Aorta (tissue), 5 donors: ENCODE data around the gene RPS6KA5. TPM values are rescaled to one million over a fixed set of nuclear protein-coding genes. Genes with fewer than 3 reads are reported as not detected.
"Not testable (repeated sequence)": the region's sequence is repeated elsewhere in the genome, so short reads cannot be mapped to it uniquely, and the experiment has no call there.

Experiments
- ATAC-seq: fragments of 200-7000 bp; cut with Tn5 transposase; one replicate; pipeline ENCODE4 v1.9.1; 2022; ENCODE audit warnings: moderate library complexity; ENCODE audit not compliant: low FRiP score
- DNase-seq, 2 donors: peaks; one replicate each; pipeline ENCODE4 v3.0.0-alpha.2; 2020
- H3K27ac ChIP-seq, 2 donors: one replicate each; pipeline ENCODE4 v1.5.1; 2013; ENCODE audit warnings: low read length in 2 of 2, mild to moderate bottlenecking in 2 of 2, moderate library complexity in 2 of 2, control low read depth in 1 of 2, inconsistent platforms in 1 of 2, low read depth in 1 of 2
- H3K27me3 ChIP-seq, 2 donors: one replicate each; pipeline ENCODE4 v1.6.1; 2013; ENCODE audit warnings: control low read depth in 1 of 2, low read length in 1 of 2, mild to moderate bottlenecking in 1 of 2, moderate library complexity in 1 of 2; ENCODE audit not compliant: insufficient read depth in 2 of 2, control insufficient read depth in 1 of 2
- H3K36me3 ChIP-seq, 2 donors: one replicate each; pipeline ENCODE4 v1.6.1; 2013; ENCODE audit warnings: control low read depth in 1 of 2, low read length in 1 of 2, mild to moderate bottlenecking in 1 of 2; ENCODE audit not compliant: insufficient read depth in 2 of 2, control insufficient read depth in 1 of 2
- H3K4me1 ChIP-seq, 2 donors: one replicate each; pipeline ENCODE4 v1.6.1; 2013; ENCODE audit warnings: low read length in 2 of 2, control low read depth in 1 of 2, mild to moderate bottlenecking in 1 of 2, moderate library complexity in 1 of 2; ENCODE audit not compliant: insufficient read depth in 2 of 2, control insufficient read depth in 1 of 2
- H3K4me3 ChIP-seq, 2 donors: one replicate each; pipeline ENCODE4 v1.5.1; 2013; ENCODE audit warnings: low read length in 2 of 2, control low read depth in 1 of 2, mild to moderate bottlenecking in 1 of 2
- H3K9me3 ChIP-seq: one replicate; pipeline ENCODE4 v1.6.1; 2013; ENCODE audit warnings: mild to moderate bottlenecking, low read length; ENCODE audit not compliant: control insufficient read depth
- WGBS, 2 donors: extraction: QIAGEN DNeasy Blood & Tissue Kit; methylation state at CpG; one replicate each; pipeline ENCODE4 v1.1.7; 2013; 5-methylcytosine and 5-hydroxymethylcytosine counted together
- intact Hi-C, 2 donors: fragments of 100-400 bp; cut with DNase I; formaldehyde crosslinking; loops; one replicate each; pipeline versions ENCODE4 v1.14.2 to v1.15.0; 2022
- polyA plus RNA-seq, 2 donors: library from polyadenylated mRNA; stranded (reverse); fragments of 200-250 nt; gene quantifications; one replicate each; pipeline ENCODE4 v1.2.3, GENCODE V29; 2013
- total RNA-seq, 2 donors: library from RNA; stranded (reverse); fragmentation: NEBNext Ultra II Directional; extraction: Animal tissue kit (Norgen Biotek cat#: 25700); gene quantifications; one replicate each; pipeline ENCODE4 v1.2.1, GENCODE V29; 2021
- donor health status: healthy with polysubstance abuse.
- donor health status: Bipolar disorder and iron deficiency.
- donor health status: DM: no; HTN: no; CAD: no.
- donor health status: DM: no; HTN: no; CAD: no.
- donor health status: DM: yes; HTN: yes; CAD: no.

RPS6KA5 gene
- total and polyA plus RNA-seq, 4 donors: 1.4 to 10.0 (median 3.0) TPM

GRCh38 chr14:91041450-91041849 lies 19.0 kb downstream of the RPS6KA5 start:
- no peaks in the 10 kb centered on the region for H3K9me3 ChIP-seq
- DNase-seq (no peak), ATAC-seq (no peak)
- H3K4me1 ChIP-seq: no peaks in the 10 kb centered on the region
- no peak overlapping the region for H3K4me3 ChIP-seq
- no peak overlapping the region for H3K27ac ChIP-seq
- no peaks in the 10 kb centered on the region for H3K36me3 ChIP-seq
- intact Hi-C loops: no loop called here
- 39 to 45% methylated on average over 2 of the region's 2 CpGs for WGBS, 2 donors
- H3K27me3 ChIP-seq: no peaks in the 10 kb centered on the region

- no peak overlapping the region for H3K4me3 ChIP-seq
- ATAC-seq: no peak
- H3K4me1 ChIP-seq: no peaks in the 10 kb centered on the region
- WGBS, 2 donors: 91 to 99% methylated on average over 1 of the region's 1 CpG
- no peaks in the 10 kb centered on the region for H3K36me3 ChIP-seq
- H3K27me3 ChIP-seq: no peaks in the 10 kb centered on the region
- H3K9me3 ChIP-seq: no peaks in the 10 kb centered on the region
- no peak overlapping the region for H3K27ac ChIP-seq
- no peak for DNase-seq
- intact Hi-C loops: no loop called here
Observed at GRCh38 chr14:91040545-91040944, 19.9 kb downstream of the RPS6KA5 start.

- H3K9me3 ChIP-seq: no peaks in the 10 kb centered on the region
- no peak overlapping the region for H3K27ac ChIP-seq
- no peaks in the 10 kb centered on the region for H3K4me1 ChIP-seq
- H3K4me3 ChIP-seq: no peak overlapping the region
- H3K27me3 ChIP-seq: no peaks in the 10 kb centered on the region
- no peaks in the 10 kb centered on the region for H3K36me3 ChIP-seq
- 71 to 83% methylated on average over 1 of the region's 1 CpG for WGBS, 2 donors
- no peak for DNase-seq
- no peak for ATAC-seq
- intact Hi-C loops: no loop called here
Observed at GRCh38 chr14:91038439-91038838, 22.0 kb downstream of the RPS6KA5 start.

GRCh38 chr14:91036741-91037469 lies 23.5 kb downstream of the RPS6KA5 start:
- H3K4me1 ChIP-seq: no peaks in the 10 kb centered on the region
- DNase-seq (no peak), ATAC-seq (no peak)
- H3K9me3 ChIP-seq: no peaks in the 10 kb centered on the region
- no peak overlapping the region for H3K27ac ChIP-seq
- H3K4me3 ChIP-seq: no peak overlapping the region
- H3K36me3 ChIP-seq: no peaks in the 10 kb centered on the region
- intact Hi-C loops: no loop called here
- WGBS, 2 donors: 97 to 98% methylated on average over 2 of the region's 2 CpGs
- H3K27me3 ChIP-seq: no peaks in the 10 kb centered on the region

GRCh38 chr14:91035855-91036254 lies 24.6 kb downstream of the RPS6KA5 start:
- Histone ChIP-seq H3K36me3 (no peaks in the 10 kb centered on the region), H3K27me3 (no peaks in the 10 kb centered on the region), H3K4me1 (no peaks in the 10 kb centered on the region), H3K4me3 (no peak overlapping the region), H3K27ac (no peak overlapping the region), H3K9me3 (no peaks in the 10 kb centered on the region)
- no peak for DNase-seq
- intact Hi-C loops: no loop called here
- no peak for ATAC-seq
- WGBS, 2 donors: 63 to 78% methylated on average over 1 of the region's 1 CpG

- ATAC-seq, intact Hi-C loops, DNase-seq, H3K4me1 ChIP-seq, H3K36me3 ChIP-seq, H3K9me3 ChIP-seq, H3K4me3 ChIP-seq, H3K27me3 ChIP-seq, H3K27ac ChIP-seq: not testable (repeated sequence)
- 72 to 73% methylated on average over 10 of the region's 10 CpGs for WGBS, 2 donors
Observed at GRCh38 chr14:91034379-91034778, 26.1 kb downstream of the RPS6KA5 start.

- intact Hi-C loops: no loop called here
- no peaks in the 10 kb centered on the region for H3K36me3 ChIP-seq
- H3K27me3 ChIP-seq: no peaks in the 10 kb centered on the region
- H3K4me3 ChIP-seq: no peak overlapping the region
- H3K4me1 ChIP-seq: no peaks in the 10 kb centered on the region
- DNase-seq (no peak), ATAC-seq (no peak)
- no peaks in the 10 kb centered on the region for H3K9me3 ChIP-seq
- no peak overlapping the region for H3K27ac ChIP-seq
- 92 to 94% methylated on average over 3 of the region's 3 CpGs for WGBS, 2 donors
Observed at GRCh38 chr14:91032248-91032647, 28.2 kb downstream of the RPS6KA5 start.

GRCh38 chr14:91031666-91032065 lies 28.8 kb downstream of the RPS6KA5 start:
- ATAC-seq (no peak), DNase-seq (no peak)
- Histone ChIP-seq H3K27ac (no peak overlapping the region), H3K9me3 (no peaks in the 10 kb centered on the region), H3K4me3 (no peak overlapping the region), H3K27me3 (no peaks in the 10 kb centered on the region), H3K4me1 (no peaks in the 10 kb centered on the region), H3K36me3 (no peaks in the 10 kb centered on the region)
- intact Hi-C loops: no loop called here
- 94% methylated on average over 4 of the region's 4 CpGs for WGBS, 2 donors

GRCh38 chr14:91029456-91030217 lies 30.8 kb downstream of the RPS6KA5 start:
- DNase-seq (no peak), ATAC-seq (no peak)
- H3K9me3 ChIP-seq: no peaks in the 10 kb centered on the region
- H3K36me3 ChIP-seq: no peaks in the 10 kb centered on the region
- H3K4me3 ChIP-seq: no peak overlapping the region
- intact Hi-C loops: no loop called here
- WGBS, 2 donors: 89 to 93% methylated on average over 1 of the region's 1 CpG
- no peaks in the 10 kb centered on the region for H3K27me3 ChIP-seq
- no peak overlapping the region for H3K27ac ChIP-seq
- no peaks in the 10 kb centered on the region for H3K4me1 ChIP-seq
